Erythroblast (primary cell): ENCODE results near the gene PHACTR3.

Experiments used
- DNase-seq, 2 experiments: peaks; one replicate each; lab custom pipeline; 2025; lab: John Stamatoyannopoulos, UW
- GATA1 ChIP-seq: IDR thresholded peaks from 2 replicates; pipeline ENCODE4 v1.6.1; 2011; ENCODE audit warnings: low read depth, mild to moderate bottlenecking, control low read depth, low read length, moderate library complexity
- POLR2A ChIP-seq: IDR thresholded peaks from 2 replicates; pipeline ENCODE4 v1.6.1; 2011; ENCODE audit warnings: mild to moderate bottlenecking, low read length

PHACTR3 gene

GRCh38 chr20:59667131-59667530 is 62.8 kb downstream of the PHACTR3 start:
- TF ChIP-seq GATA1: no peak

GRCh38 chr20:59667981-59668515 is 63.7 kb downstream of the PHACTR3 start:
- TF ChIP-seq GATA1 (no peak), POLR2A (no peak)
- no peak for DNase-seq

More at GRCh38 chr20:59667131-59667530, 62.8 kb downstream of the PHACTR3 start:
- DNase-seq: no peak

- no peak for DNase-seq
- TF ChIP-seq GATA1 (no peak), POLR2A (no peak)
Measured at GRCh38 chr20:59668926-59669850, 64.8 kb downstream of the PHACTR3 start.

- DNase-seq: no peak
- TF ChIP-seq POLR2A (no peak), GATA1 (no peak)
Measured at GRCh38 chr20:59670786-59671492, 66.6 kb downstream of the PHACTR3 start.

GRCh38 chr20:59671661-59672471 is 67.5 kb downstream of the PHACTR3 start:
- TF ChIP-seq POLR2A (no peak), GATA1 (no peak)
- DNase-seq: no peak

GRCh38 chr20:59672576-59672975 is 68.2 kb downstream of the PHACTR3 start:
- no peak for DNase-seq
- TF ChIP-seq GATA1 (no peak), POLR2A (no peak)

GRCh38 chr20:59673288-59673997 is 69.1 kb downstream of the PHACTR3 start:
- no peak for DNase-seq
- no peak for TF ChIP-seq POLR2A

DNA sequence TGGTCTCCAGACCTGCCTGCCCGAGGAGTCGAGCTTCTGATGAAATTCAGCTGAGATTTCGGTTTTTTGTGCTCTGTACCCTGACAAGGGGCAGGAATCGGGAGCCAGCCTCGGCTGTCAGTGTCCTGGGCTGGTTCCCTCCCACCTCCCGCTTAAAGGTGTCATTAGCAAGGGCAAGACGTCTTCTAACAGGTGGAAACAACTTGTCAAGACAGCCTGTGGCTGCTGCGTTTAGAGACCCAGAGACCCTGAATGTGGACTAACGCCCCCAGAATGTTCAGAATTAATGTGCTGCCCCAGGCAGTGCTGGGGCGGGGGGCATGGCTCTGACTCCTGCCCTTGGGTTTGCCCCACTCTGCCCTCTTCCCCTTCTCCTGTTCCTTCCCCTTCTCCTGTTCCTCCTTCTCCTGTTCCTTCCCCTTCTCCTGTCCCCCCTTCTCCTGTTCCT is 69.7 kb downstream of the PHACTR3 start:
- no peak for TF ChIP-seq GATA1
- no peak for TF ChIP-seq POLR2A

GRCh38 chr20:59676126-59676850 is 71.9 kb downstream of the PHACTR3 start:
- TF ChIP-seq GATA1: no peak
- TF ChIP-seq POLR2A: no peak
- no peak for DNase-seq

More for the DNA sequence above, 69.7 kb downstream of the PHACTR3 start:
- no peak for DNase-seq

DNA sequence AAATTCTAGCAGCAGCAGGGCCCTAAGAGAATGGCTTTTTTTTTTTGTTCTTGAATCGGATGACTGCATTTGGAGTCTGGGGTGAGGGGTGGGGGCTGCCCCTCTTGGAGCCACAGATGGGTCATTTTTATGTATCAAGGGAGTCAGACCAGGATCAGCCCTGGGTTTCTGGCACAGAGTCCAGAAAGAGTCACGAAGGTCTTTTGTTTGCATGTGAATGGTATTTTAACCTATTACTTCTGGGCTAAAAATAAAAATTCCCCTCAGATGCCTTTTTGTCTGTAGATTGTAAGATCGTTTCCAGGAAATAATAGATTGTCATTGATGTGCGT is 72.5 kb downstream of the PHACTR3 start:
- TF ChIP-seq GATA1 (no peak), POLR2A (no peak)
- DNase-seq: no peak

DNA sequence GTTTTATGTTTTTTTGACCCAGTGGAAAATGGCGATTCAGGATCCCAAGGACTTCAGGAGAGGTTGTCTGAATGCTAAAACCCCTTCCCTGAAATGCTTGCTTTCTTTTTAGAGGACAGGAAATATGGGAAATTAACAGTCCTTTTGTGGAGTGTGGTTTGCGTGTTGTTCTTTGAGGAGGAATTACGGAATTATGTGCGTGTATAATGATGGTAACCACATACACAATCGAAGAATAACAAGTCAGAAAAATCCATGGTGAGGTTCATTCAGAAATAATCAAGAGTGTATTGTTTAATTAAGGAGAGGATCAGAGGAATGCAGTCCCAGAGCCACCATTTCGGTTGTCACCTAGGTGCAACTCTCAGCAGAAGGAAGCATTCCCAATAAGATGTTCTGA is 73.2 kb downstream of the PHACTR3 start:
- DNase-seq: no peak
- TF ChIP-seq GATA1 (no peak), POLR2A (no peak)

DNA sequence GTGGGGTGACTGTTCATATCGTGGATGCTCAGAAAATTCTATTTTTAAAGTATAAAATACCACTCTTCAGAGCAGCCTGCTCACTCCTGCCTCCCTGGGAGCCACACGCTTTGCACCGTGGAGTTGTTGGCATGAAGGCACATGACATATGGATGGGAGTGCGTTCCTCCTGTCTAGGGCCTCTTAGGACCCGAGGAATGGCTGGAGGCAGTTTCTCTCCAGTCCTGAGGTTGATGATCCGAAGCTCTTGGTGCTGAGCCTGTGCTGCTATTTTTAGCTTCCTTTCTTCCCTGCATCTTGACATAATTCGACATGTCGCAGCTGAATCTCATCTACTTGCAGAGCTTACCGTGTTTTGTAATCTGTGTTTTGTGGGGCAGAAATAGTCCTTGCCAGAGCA is 73.9 kb downstream of the PHACTR3 start:
- DNase-seq: no peak
- TF ChIP-seq GATA1 (no peak), POLR2A (no peak)
